Naive thymus-derived CD4-positive, alpha-beta T cell (primary cell): ENCODE results near the gene CARD9. TPM values are rescaled to one million over a fixed set of nuclear protein-coding genes. Genes with fewer than 3 reads are reported as not detected.

ENCODE experiments used
- ATAC-seq: fragments of 150-1000 bp; cut with Tn5 transposase; 2 replicates; pipeline ENCODE4 v1.10.0; 2021; ENCODE audit warnings: mild to moderate bottlenecking, moderate library complexity
- CTCF ChIA-PET: fragments of 350-600 bp; sonication (Branson Sonifier 250); formaldehyde crosslinking; loops from one replicate; lab custom pipeline; 2021; ENCODE audit warnings: antibody characterized with exemption; lab: Charles Lee
- POLR2A ChIA-PET: fragments of 350-600 bp; sonication (Branson Sonifier 250); formaldehyde crosslinking; loops from one replicate; lab custom pipeline; 2021; ENCODE audit warnings: antibody characterized with exemption, inconsistent platforms; lab: Charles Lee
- DNase-seq, 9 donors: peaks; one replicate each; pipeline versions ENCODE4 v3.0.0 to v3.0.0-alpha.2; 2020 to 2022; ENCODE audit warnings: mixed read lengths in 1 of 9
- H3K27ac ChIP-seq: one replicate; pipeline ENCODE4 v1.7.0; 2013; ENCODE audit warnings: mild to moderate bottlenecking, low read depth, low read length, moderate library complexity
- H3K27me3 ChIP-seq, 2 donors: one replicate each; pipeline ENCODE4 v1.7.0; 2013; ENCODE audit warnings: low read length in 2 of 2, mild to moderate bottlenecking in 2 of 2, moderate library complexity in 2 of 2; ENCODE audit not compliant: control insufficient read depth in 2 of 2, insufficient read depth in 2 of 2
- H3K36me3 ChIP-seq, 3 experiments: 1 replicate in 2 of 3; 2 replicates in 1 of 3; pipeline ENCODE4 v1.7.0; 2013; ENCODE audit warnings: low read length in 3 of 3, mild to moderate bottlenecking in 3 of 3, moderate library complexity in 1 of 3; ENCODE audit not compliant: insufficient read depth in 3 of 3, control insufficient read depth in 2 of 3
- H3K4me1 ChIP-seq, 2 donors: one replicate each; pipeline ENCODE4 v1.7.0; 2013; ENCODE audit warnings: low read length in 2 of 2, mild to moderate bottlenecking in 2 of 2, moderate library complexity in 1 of 2; ENCODE audit not compliant: control insufficient read depth in 2 of 2, insufficient read depth in 2 of 2
- H3K4me3 ChIP-seq: 2 replicates; pipeline ENCODE4 v1.7.0; 2013; ENCODE audit warnings: mild to moderate bottlenecking, low read length
- H3K9me3 ChIP-seq, 3 experiments: 1 replicate in 2 of 3; 2 replicates in 1 of 3; pipeline ENCODE4 v1.7.0; 2013; ENCODE audit warnings: low read length in 3 of 3; ENCODE audit not compliant: control insufficient read depth in 2 of 3
- H3K27ac Mint-ChIP-seq, 9 donors: one replicate each; pipeline ENCODE4 v1.8.0; 2020 to 2022; ENCODE audit warnings: mixed read lengths in 9 of 9, mild to moderate bottlenecking in 8 of 9, moderate library complexity in 5 of 9, inconsistent platforms in 2 of 9
- H3K27me3 Mint-ChIP-seq, 5 donors: one replicate each; pipeline ENCODE4 v1.8.0; 2021 to 2022; ENCODE audit warnings: mixed read lengths in 5 of 5, mild to moderate bottlenecking in 1 of 5
- H3K36me3 Mint-ChIP-seq, 5 donors: one replicate each; pipeline ENCODE4 v1.8.0; 2020 to 2022; ENCODE audit warnings: mixed read lengths in 5 of 5, mild to moderate bottlenecking in 3 of 5, inconsistent platforms in 1 of 5
- H3K4me1 Mint-ChIP-seq, 7 donors: one replicate each; pipeline ENCODE4 v1.8.0; 2020 to 2022; ENCODE audit warnings: mixed read lengths in 7 of 7, mild to moderate bottlenecking in 3 of 7, inconsistent platforms in 1 of 7
- H3K4me3 Mint-ChIP-seq, 10 donors: one replicate each; pipeline ENCODE4 v1.8.0; 2020 to 2022; ENCODE audit warnings: mild to moderate bottlenecking in 10 of 10, mixed read lengths in 10 of 10, moderate library complexity in 6 of 10, inconsistent platforms in 2 of 10
- H3K9me3 Mint-ChIP-seq, 11 donors: one replicate each; pipeline ENCODE4 v1.8.0; 2020 to 2022; ENCODE audit warnings: mixed read lengths in 11 of 11, mild to moderate bottlenecking in 4 of 11, inconsistent platforms in 1 of 11, moderate library complexity in 1 of 11
- intact Hi-C, 2 donors: fragments of 100-400 bp; cut with micrococcal nuclease; formaldehyde crosslinking; loops; one replicate each; pipeline ENCODE4 v1.15.1; 2023
- polyA plus RNA-seq, 2 donors: library from polyadenylated mRNA; unstranded; fragments of 300-500 nt; fragmentation: Illumina TruSeq; gene quantifications; one replicate each; pipeline ENCODE4 v1.2.3, GENCODE V29; 2021
- total RNA-seq, 6 experiments: library from RNA in 5 of 6; stranded (reverse) in 5 of 6; gene quantifications; 1 replicate in 5 of 6; 2 replicates in 1 of 6; pipeline ENCODE4 v1.2.3 and lab custom pipeline; 2021 to 2026

CARD9 gene
- total and polyA plus RNA-seq, 7 experiments from 2014 or later: 0.10 to 19.9 (median 1.1) TPM

- no peak for ATAC-seq
These were observed 33.5 kb downstream of the CARD9 start for GRCh38 chr9:136339958-136340310.

GRCh38 chr9:136339173-136339957, 34.1 kb downstream of the CARD9 start:
- Mint-ChIP-seq H3K9me3 (no peaks in the 10 kb centered on the region), H3K4me3 (no peak overlapping the region), H3K36me3 (no peaks in the 10 kb centered on the region), H3K27ac (no peak overlapping the region), H3K27me3 (no peaks in the 10 kb centered on the region), H3K4me1 (no peaks in the 10 kb centered on the region)
- Histone ChIP-seq H3K36me3 (no peaks in the 10 kb centered on the region), H3K9me3 (no peaks in the 10 kb centered on the region), H3K27me3 (no peaks in the 10 kb centered on the region), H3K27ac (no peak overlapping the region), H3K4me3 (no peak overlapping the region), H3K4me1 (no peaks in the 10 kb centered on the region)
- CTCF ChIA-PET: no interaction called here
- ATAC-seq (peak; percentile 56), DNase-seq (peak in 2 of 9 donors; percentile 43 to 51)
- POLR2A ChIA-PET: no interaction called here
- intact Hi-C loops: loop anchor here in 1 of 2 donors (1.0 kb wide), 1 partner anchor 61 kb away; the partner anchor contains the start of gene SNAPC4

More at GRCh38 chr9:136339958-136340310, 33.5 kb downstream of the CARD9 start:
- H3K4me1 ChIP-seq: no peaks in the 10 kb centered on the region
- no peak overlapping the region for H3K4me3 Mint-ChIP-seq
- no peaks in the 10 kb centered on the region for H3K27me3 ChIP-seq
- DNase-seq: no peak
- no peaks in the 10 kb centered on the region for H3K27me3 Mint-ChIP-seq
- no peaks in the 10 kb centered on the region for H3K9me3 Mint-ChIP-seq
- POLR2A ChIA-PET: no interaction called here
- no peak overlapping the region for H3K27ac Mint-ChIP-seq
- no peaks in the 10 kb centered on the region for H3K9me3 ChIP-seq
- H3K27ac ChIP-seq: no peak overlapping the region
- no peaks in the 10 kb centered on the region for H3K36me3 Mint-ChIP-seq
- H3K36me3 ChIP-seq: no peaks in the 10 kb centered on the region
- CTCF ChIA-PET: no interaction called here
- H3K4me1 Mint-ChIP-seq: peaks cover 0 to under 1% (median 0%) of the 10 kb centered on the region in 7 donors
- H3K4me3 ChIP-seq: no peak overlapping the region
- intact Hi-C loops: loop anchor here in 1 of 2 donors (1.0 kb wide), 1 partner anchor 60 kb away; the partner anchor contains the start of gene SNAPC4

- H3K36me3 Mint-ChIP-seq: no peaks in the 10 kb centered on the region
- H3K4me3 ChIP-seq: no peak overlapping the region
- H3K27ac ChIP-seq: no peak overlapping the region
- ChIA-PET CTCF (no interaction called here), POLR2A (no interaction called here)
- no peaks in the 10 kb centered on the region for H3K4me1 Mint-ChIP-seq
- H3K36me3 ChIP-seq: no peaks in the 10 kb centered on the region
- intact Hi-C loops: no loop called here
- H3K27ac Mint-ChIP-seq: no peak overlapping the region
- no peaks in the 10 kb centered on the region for H3K27me3 ChIP-seq
- H3K9me3 ChIP-seq: no peaks in the 10 kb centered on the region
- no peak for DNase-seq
- no peaks in the 10 kb centered on the region for H3K4me1 ChIP-seq
- no peak overlapping the region for H3K4me3 Mint-ChIP-seq
- H3K27me3 Mint-ChIP-seq: no peaks in the 10 kb centered on the region
- no peaks in the 10 kb centered on the region for H3K9me3 Mint-ChIP-seq
- ATAC-seq: no peak
These were observed 35.0 kb downstream of the CARD9 start for GRCh38 chr9:136338511-136338910.

GRCh38 chr9:136337416-136338395, 35.8 kb downstream of the CARD9 start:
- no peaks in the 10 kb centered on the region for H3K9me3 ChIP-seq
- no peaks in the 10 kb centered on the region for H3K36me3 ChIP-seq
- ChIA-PET POLR2A (no interaction called here), CTCF (no interaction called here)
- H3K4me1 ChIP-seq: no peaks in the 10 kb centered on the region
- Mint-ChIP-seq H3K9me3 (no peaks in the 10 kb centered on the region), H3K4me3 (no peak overlapping the region), H3K4me1 (no peaks in the 10 kb centered on the region), H3K27ac (no peak overlapping the region), H3K36me3 (no peaks in the 10 kb centered on the region), H3K27me3 (no peaks in the 10 kb centered on the region)
- intact Hi-C loops: no loop called here
- ATAC-seq (no peak), DNase-seq (no peak)
- no peak overlapping the region for H3K4me3 ChIP-seq
- H3K27me3 ChIP-seq: no peaks in the 10 kb centered on the region
- no peak overlapping the region for H3K27ac ChIP-seq

- H3K36me3 Mint-ChIP-seq: no peaks in the 10 kb centered on the region
These were observed 36.6 kb downstream of the CARD9 start for GRCh38 chr9:136336881-136337280.

GRCh38 chr9:136336156-136336870, 37.2 kb downstream of the CARD9 start:
- H3K36me3 ChIP-seq: no peaks in the 10 kb centered on the region
- intact Hi-C loops: no loop called here

More at GRCh38 chr9:136336881-136337280, 36.6 kb downstream of the CARD9 start:
- intact Hi-C loops: no loop called here
- Histone ChIP-seq H3K4me3 (no peak overlapping the region), H3K36me3 (no peaks in the 10 kb centered on the region), H3K9me3 (no peaks in the 10 kb centered on the region), H3K4me1 (no peaks in the 10 kb centered on the region), H3K27me3 (no peaks in the 10 kb centered on the region), H3K27ac (no peak overlapping the region)
- no peaks in the 10 kb centered on the region for H3K4me1 Mint-ChIP-seq
- DNase-seq: no peak
- H3K27me3 Mint-ChIP-seq: no peaks in the 10 kb centered on the region
- no peak for ATAC-seq
- ChIA-PET CTCF (no interaction called here), POLR2A (no interaction called here)
- H3K27ac Mint-ChIP-seq: no peak overlapping the region
- H3K4me3 Mint-ChIP-seq: no peak overlapping the region
- no peaks in the 10 kb centered on the region for H3K9me3 Mint-ChIP-seq

More at GRCh38 chr9:136336156-136336870, 37.2 kb downstream of the CARD9 start:
- Mint-ChIP-seq H3K4me3 (no peak overlapping the region), H3K27ac (no peak overlapping the region), H3K27me3 (no peaks in the 10 kb centered on the region), H3K4me1 (no peaks in the 10 kb centered on the region), H3K9me3 (no peaks in the 10 kb centered on the region), H3K36me3 (no peaks in the 10 kb centered on the region)
- no peaks in the 10 kb centered on the region for H3K27me3 ChIP-seq
- no peak for DNase-seq
- CTCF ChIA-PET: no interaction called here
- no peak for ATAC-seq
- H3K4me3 ChIP-seq: no peak overlapping the region
- no peak overlapping the region for H3K27ac ChIP-seq
- POLR2A ChIA-PET: no interaction called here
- H3K4me1 ChIP-seq: no peaks in the 10 kb centered on the region
- no peaks in the 10 kb centered on the region for H3K9me3 ChIP-seq
